IMR-90 (cell line): ENCODE measurements around the gene ABCC8. TPM values are rescaled to one million over a fixed set of nuclear protein-coding genes. Genes with fewer than 3 reads are reported as not detected.

Experiments used
- ATAC-seq: fragments of 200-7000 bp; cut with Tn5 transposase; 2 replicates; pipeline ENCODE4 v1.9.1; 2020; ENCODE audit warnings: low read depth, mild to moderate bottlenecking, moderate library complexity
- BruUV-seq: library from RNA; stranded (reverse); fragments of 400-500 nt; replicated peaks from 2 replicates; lab custom pipeline; 2021; lab: Mats Ljungman, UMichigan
- CTCF ChIA-PET: fragments of 300-600 bp; formaldehyde crosslinking; extraction: SDS; loops from one replicate; lab custom pipeline; 2021; ENCODE audit warnings: antibody characterized with exemption; lab: Yijun Ruan, JAX
- POLR2A ChIA-PET: fragments of 300-600 bp; sonication (Branson Sonifier 250); formaldehyde crosslinking; loops from one replicate; lab custom pipeline; 2022; ENCODE audit warnings: antibody characterized with exemption; ENCODE audit not compliant: unreplicated experiment; lab: Charles Lee
- DNase-seq: peaks from one replicate; pipeline ENCODE4 v3.0.0; 2013
- H2AFZ ChIP-seq: replicated peaks from 2 replicates; pipeline ENCODE3; 2013; ENCODE audit warnings: low read length, mild to moderate bottlenecking; ENCODE audit not compliant: poor library complexity
- H2AK5ac ChIP-seq: 2 replicates; pipeline ENCODE4 v1.6.1; 2013; ENCODE audit warnings: low read depth, low read length, inconsistent platforms
- H2AK9ac ChIP-seq: replicated peaks from 2 replicates; pipeline ENCODE3; 2013; ENCODE audit warnings: mild to moderate bottlenecking, low read depth, low read length, moderate library complexity; ENCODE audit not compliant: poor library complexity
- H2BK120ac ChIP-seq: 2 replicates; pipeline ENCODE4 v1.6.1; 2013; ENCODE audit warnings: low read depth, low read length, inconsistent platforms
- H2BK15ac ChIP-seq: 3 replicates; pipeline ENCODE4 v1.6.1; 2013; ENCODE audit warnings: low read depth, low read length, inconsistent platforms
- H2BK20ac ChIP-seq: 2 replicates; pipeline ENCODE4 v1.6.1; 2013; ENCODE audit warnings: low read depth, mild to moderate bottlenecking, inconsistent platforms, low read length, moderate library complexity
- H2BK5ac ChIP-seq: 2 replicates; pipeline ENCODE4 v1.6.1; 2013; ENCODE audit warnings: mild to moderate bottlenecking, low read depth, low read length, inconsistent platforms; ENCODE audit not compliant: poor library complexity, severe bottlenecking
- H3K14ac ChIP-seq: replicated peaks from 2 replicates; pipeline ENCODE4 v1.6.1; 2013; ENCODE audit warnings: low read depth, low read length, inconsistent platforms
- H3K18ac ChIP-seq: 2 replicates; pipeline ENCODE4 v1.6.1; 2013; ENCODE audit warnings: low read depth, low read length, control low read depth
- H3K23ac ChIP-seq: 2 replicates; pipeline ENCODE4 v1.6.1; 2013; ENCODE audit warnings: low read depth, low read length, inconsistent platforms
- H3K27ac ChIP-seq: 2 replicates; pipeline ENCODE4 v1.5.1; 2013; ENCODE audit warnings: mild to moderate bottlenecking, control low read depth, low read length; ENCODE audit not compliant: insufficient read depth
- H3K27me3 ChIP-seq: 2 replicates; pipeline ENCODE4 v1.6.1; 2013; ENCODE audit warnings: low read length; ENCODE audit not compliant: control insufficient read depth, insufficient read depth
- H3K36me3 ChIP-seq: 2 replicates; pipeline ENCODE4 v1.6.1; 2013; ENCODE audit warnings: low read length, mixed read lengths; ENCODE audit not compliant: control insufficient read depth, insufficient read depth
- H3K4ac ChIP-seq: 2 replicates; pipeline ENCODE4 v1.6.1; 2013; ENCODE audit warnings: low read depth, low read length, inconsistent platforms
- H3K4me1 ChIP-seq: 2 replicates; pipeline ENCODE4 v1.6.1; 2013; ENCODE audit warnings: low read length, mixed read lengths; ENCODE audit not compliant: control insufficient read depth, insufficient read depth
- H3K4me2 ChIP-seq: 2 replicates; pipeline ENCODE4 v1.6.1; 2013; ENCODE audit warnings: low read depth, mild to moderate bottlenecking, control low read depth, low read length, moderate library complexity
- H3K4me3 ChIP-seq: 2 replicates; pipeline ENCODE4 v1.5.1; 2013; ENCODE audit warnings: low read depth, mild to moderate bottlenecking, control low read depth, low read length, moderate library complexity; ENCODE audit not compliant: insufficient read depth
- H3K56ac ChIP-seq: 2 replicates; pipeline ENCODE4 v1.6.1; 2013; ENCODE audit warnings: low read length, inconsistent platforms; ENCODE audit not compliant: insufficient read depth; ENCODE audit errors: extremely low read depth
- H3K79me1 ChIP-seq, 2 experiments: 2 replicates each; pipeline ENCODE4 v1.6.1; 2013; ENCODE audit warnings: low read length in 2 of 2, inconsistent platforms in 1 of 2, low read depth in 1 of 2
- H3K9ac ChIP-seq: 2 replicates; pipeline ENCODE4 v1.6.1; 2013; ENCODE audit warnings: low read depth, low read length, control low read depth
- H3K9me1 ChIP-seq: 2 replicates; pipeline ENCODE4 v1.6.1; 2013; ENCODE audit warnings: low read length, inconsistent platforms; ENCODE audit not compliant: insufficient read depth
- H3K9me3 ChIP-seq: 2 replicates; pipeline ENCODE4 v1.6.1; 2013; ENCODE audit warnings: low read length; ENCODE audit not compliant: control insufficient read depth, insufficient read depth
- H4K20me1 ChIP-seq: 2 replicates; pipeline ENCODE4 v1.6.1; 2013; ENCODE audit warnings: low read length, inconsistent platforms; ENCODE audit not compliant: insufficient read depth
- H4K5ac ChIP-seq: 2 replicates; pipeline ENCODE4 v1.6.1; 2013; ENCODE audit warnings: mild to moderate bottlenecking, low read depth, low read length, control low read depth
- H4K8ac ChIP-seq, 2 experiments: 2 replicates each; pipeline ENCODE4 v1.6.1; 2013; ENCODE audit warnings: low read depth in 2 of 2, low read length in 2 of 2, control low read depth in 1 of 2, inconsistent platforms in 1 of 2
- H4K91ac ChIP-seq: 2 replicates; pipeline ENCODE4 v1.6.1; 2013; ENCODE audit warnings: low read depth, low read length, inconsistent platforms; ENCODE audit not compliant: insufficient read depth
- BHLHE40 ChIP-seq: fragments of 150-350 bp; IDR thresholded peaks from 2 replicates; pipeline ENCODE4 v1.6.1; 2016; ENCODE audit warnings: mild to moderate bottlenecking, low read depth, low read length
- CEBPB ChIP-seq: IDR thresholded peaks from 2 replicates; pipeline ENCODE4 v1.6.1; 2012; ENCODE audit warnings: low read depth, low read length, improper control_type of control experiment
- CHD1 ChIP-seq: IDR thresholded peaks from 2 replicates; pipeline ENCODE4 v1.6.1; 2012; ENCODE audit warnings: low read depth, low read length, improper control_type of control experiment
- ELK1 ChIP-seq: fragments of 150-350 bp; IDR thresholded peaks from 2 replicates; pipeline ENCODE4 v1.6.1; 2016; ENCODE audit warnings: low read depth, mild to moderate bottlenecking, low read length, moderate library complexity, borderline replicate concordance
- FOS ChIP-seq: fragments of 150-350 bp; IDR thresholded peaks from 2 replicates; pipeline ENCODE4 v1.6.1; 2016; ENCODE audit warnings: low read depth, low read length
- MAFK ChIP-seq: IDR thresholded peaks from 2 replicates; pipeline ENCODE4 v1.6.1; 2012; ENCODE audit warnings: low read depth, low read length, improper control_type of control experiment
- MAZ ChIP-seq: IDR thresholded peaks from 2 replicates; pipeline ENCODE4 v1.6.1; 2012; ENCODE audit warnings: low read depth, mild to moderate bottlenecking, low read length, improper control_type of control experiment, moderate library complexity, borderline replicate concordance
- MXI1 ChIP-seq: IDR thresholded peaks from 2 replicates; pipeline ENCODE4 v1.6.1; 2012; ENCODE audit warnings: low read depth, mild to moderate bottlenecking, low read length, moderate library complexity, borderline replicate concordance
- NFE2L2 ChIP-seq: fragments of 150-350 bp; IDR thresholded peaks from 2 replicates; pipeline ENCODE4 v1.6.1; 2016; ENCODE audit warnings: low read depth, mild to moderate bottlenecking, low read length
- POLR2A ChIP-seq: IDR thresholded peaks from 2 replicates; pipeline ENCODE4 v1.6.1; 2012; ENCODE audit warnings: mild to moderate bottlenecking, low read depth, low read length
- RAD21 ChIP-seq: IDR thresholded peaks from 2 replicates; pipeline ENCODE4 v1.6.1; 2012; ENCODE audit warnings: low read length, improper control_type of control experiment
- RCOR1 ChIP-seq: IDR thresholded peaks from 2 replicates; pipeline ENCODE4 v1.6.1; 2012; ENCODE audit warnings: mild to moderate bottlenecking, low read length, improper control_type of control experiment; ENCODE audit not compliant: insufficient replicate concordance
- RFX5 ChIP-seq: IDR thresholded peaks from 2 replicates; pipeline ENCODE4 v1.8.0; 2012; ENCODE audit warnings: low read depth, mild to moderate bottlenecking, low read length, moderate library complexity
- SMC3 ChIP-seq: fragments of 150-350 bp; IDR thresholded peaks from 2 replicates; pipeline ENCODE4 v1.6.1; 2016; ENCODE audit warnings: low read depth, mild to moderate bottlenecking, antibody characterized with exemption, low read length, moderate library complexity
- USF2 ChIP-seq: fragments of 150-350 bp; IDR thresholded peaks from 2 replicates; pipeline ENCODE4 v1.6.1; 2017; ENCODE audit warnings: mild to moderate bottlenecking, antibody characterized with exemption, low read length, low read depth
- WGBS, 2 experiments: methylation state at CpG; one replicate each; pipeline versions ENCODE4 v1.1.5 to v1.1.7; 2013; ENCODE audit warnings: missing lambda C conversion rate in 2 of 2; ENCODE audit not compliant: insufficient read length in 1 of 2; ENCODE audit errors: extremely low coverage in 2 of 2; 5-methylcytosine and 5-hydroxymethylcytosine counted together
- dilution Hi-C: fragments of 300-500 bp; cut with HindIII; formaldehyde crosslinking; loops from one replicate; pipeline ENCODE4 v1.14.3; 2018; ENCODE audit warnings: low sequenced_read_pairs; ENCODE audit not compliant: unreplicated experiment
- in situ Hi-C: fragments of 300-500 bp; cut with MboI; formaldehyde crosslinking; loops from 3 replicates; pipeline ENCODE4 v1.14.3; 2019; ENCODE audit warnings: low sequenced_read_pairs, inconsistent platforms, mixed read lengths
- intact Hi-C: fragments of 100-400 bp; cut with micrococcal nuclease; formaldehyde crosslinking; loops from 2 replicates; pipeline ENCODE4 v1.10.0; 2022
- polyA plus RNA-seq, 3 experiments: library from polyadenylated mRNA; depleted of rRNA; stranded (reverse); fragments of >200 nt; gene quantifications; 2 replicates each; pipeline ENCODE4 v1.2.3, GENCODE V29; 2012; ENCODE audit warnings: low replicate concordance in 1 of 3
- total RNA-seq: library from RNA; depleted of rRNA; stranded (reverse); fragments of >200 nt; gene quantifications from 2 replicates; pipeline ENCODE4 v1.2.3, GENCODE V29; 2012
- TF ChIP-seq, protein P1 (sequence below): conservative IDR thresholded peaks from 2 replicates; pipeline ENCODE4 v1.5.1; 2012; ENCODE audit warnings: mild to moderate bottlenecking, low read depth, low read length, improper control_type of control experiment

The ABCC8 gene
- total and polyA plus RNA-seq, 2 of the 4 experiments (the other 2 are of a cell fraction) = not detected

DNA sequence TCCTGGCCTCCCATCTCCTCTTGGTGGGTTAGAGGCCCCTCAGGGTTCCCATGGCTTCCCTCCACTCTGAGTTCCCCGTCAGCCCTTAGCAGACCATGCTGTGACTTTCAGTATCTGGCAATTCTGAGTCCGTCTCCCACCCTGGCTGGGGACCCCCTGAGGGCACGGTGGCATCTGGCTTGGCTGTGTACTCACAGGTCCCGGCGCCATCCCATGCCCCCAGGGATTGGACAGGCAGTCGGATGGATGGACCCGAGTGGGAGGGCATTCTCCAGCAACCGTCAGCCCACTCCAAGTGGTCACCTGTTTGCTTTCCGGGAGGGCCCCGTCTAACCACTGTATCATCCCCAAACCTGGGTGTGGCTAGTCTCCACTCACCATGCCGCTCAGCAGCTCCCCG, 24.0 kb upstream of the ABCC8 start:
- in situ Hi-C loops (loop anchor here (5.0 to 25.0 kb wide), 3 partner anchors 118 to 563 kb away; no protein-coding TSS in a partner anchor), intact Hi-C loops (loop anchor here (10.0 kb wide), 2 partner anchors 676 to 716 kb away; no protein-coding TSS in a partner anchor), dilution Hi-C loops (no loop called here)
- H3K79me1 ChIP-seq = no peaks in the 10 kb centered on the region
- peak overlapping the region; percentile 32 for H2AFZ ChIP-seq
- H3K9ac ChIP-seq = no peak overlapping the region
- no peak overlapping the region for H3K18ac ChIP-seq
- no peak overlapping the region for H3K27ac ChIP-seq
- H3K4me3 ChIP-seq = no peak overlapping the region
- no peak overlapping the region for H4K8ac ChIP-seq
- H4K91ac ChIP-seq = no peak overlapping the region
- H3K4me1 ChIP-seq = no peaks in the 10 kb centered on the region
- CTCF ChIA-PET = no interaction called here
- no peak overlapping the region for H3K23ac ChIP-seq
- H4K20me1 ChIP-seq = no peaks in the 10 kb centered on the region
- ATAC-seq (no peak), DNase-seq (no peak)
- H4K5ac ChIP-seq = no peak overlapping the region
- TF ChIP-seq, protein P1, sequence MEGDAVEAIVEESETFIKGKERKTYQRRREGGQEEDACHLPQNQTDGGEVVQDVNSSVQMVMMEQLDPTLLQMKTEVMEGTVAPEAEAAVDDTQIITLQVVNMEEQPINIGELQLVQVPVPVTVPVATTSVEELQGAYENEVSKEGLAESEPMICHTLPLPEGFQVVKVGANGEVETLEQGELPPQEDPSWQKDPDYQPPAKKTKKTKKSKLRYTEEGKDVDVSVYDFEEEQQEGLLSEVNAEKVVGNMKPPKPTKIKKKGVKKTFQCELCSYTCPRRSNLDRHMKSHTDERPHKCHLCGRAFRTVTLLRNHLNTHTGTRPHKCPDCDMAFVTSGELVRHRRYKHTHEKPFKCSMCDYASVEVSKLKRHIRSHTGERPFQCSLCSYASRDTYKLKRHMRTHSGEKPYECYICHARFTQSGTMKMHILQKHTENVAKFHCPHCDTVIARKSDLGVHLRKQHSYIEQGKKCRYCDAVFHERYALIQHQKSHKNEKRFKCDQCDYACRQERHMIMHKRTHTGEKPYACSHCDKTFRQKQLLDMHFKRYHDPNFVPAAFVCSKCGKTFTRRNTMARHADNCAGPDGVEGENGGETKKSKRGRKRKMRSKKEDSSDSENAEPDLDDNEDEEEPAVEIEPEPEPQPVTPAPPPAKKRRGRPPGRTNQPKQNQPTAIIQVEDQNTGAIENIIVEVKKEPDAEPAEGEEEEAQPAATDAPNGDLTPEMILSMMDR = no peak
- no peak for TF ChIP-seq RAD21
- no peak for TF ChIP-seq SMC3
- no peak for TF ChIP-seq FOS
- no peak for TF ChIP-seq MXI1
- no peak for TF ChIP-seq USF2
- no peak for TF ChIP-seq NFE2L2
- TF ChIP-seq CHD1 = no peak
- TF ChIP-seq BHLHE40 = no peak
- no peak for TF ChIP-seq RCOR1
- TF ChIP-seq POLR2A = no peak
- TF ChIP-seq MAZ = no peak
- TF ChIP-seq RFX5 = no peak
- TF ChIP-seq CEBPB = no peak
- TF ChIP-seq ELK1 = no peak
- no peak for TF ChIP-seq MAFK
- H3K14ac ChIP-seq = no peak overlapping the region
- H2BK120ac ChIP-seq = no peak overlapping the region
- WGBS, 2 experiments = 74% methylated on average over 9 of the region's 12 CpGs; no CpG with 5 or more reads in 1 of the 2 experiments
- H2BK5ac ChIP-seq = no peak overlapping the region
- peaks cover 2% of the 10 kb centered on the region for H3K27me3 ChIP-seq
- no peaks in the 10 kb centered on the region for H3K36me3 ChIP-seq
- H2BK20ac ChIP-seq = no peak overlapping the region
- no peaks in the 10 kb centered on the region for H3K9me3 ChIP-seq
- POLR2A ChIA-PET = no interaction called here
- BruUV-seq = no TSS peak
- no peak overlapping the region for H2BK15ac ChIP-seq
- H3K4ac ChIP-seq = no peak overlapping the region
- H3K56ac ChIP-seq = no peak overlapping the region
- H3K4me2 ChIP-seq = no peak overlapping the region
- H2AK9ac ChIP-seq = no peak overlapping the region
- no peaks in the 10 kb centered on the region for H3K9me1 ChIP-seq
- no peak overlapping the region for H2AK5ac ChIP-seq
